IMR-90 (cell line): Measurements from ENCODE around the gene LRRC56. TPM values are rescaled to one million over a fixed set of nuclear protein-coding genes. Genes with fewer than 3 reads are reported as not detected.

Experiments
- ATAC-seq: fragments of 200-7000 bp; cut with Tn5 transposase; 2 replicates; pipeline ENCODE4 v1.9.1; 2020; ENCODE audit warnings: low read depth, mild to moderate bottlenecking, moderate library complexity
- BruUV-seq: library from RNA; stranded (reverse); fragments of 400-500 nt; replicated peaks from 2 replicates; lab custom pipeline; 2021; lab: Mats Ljungman, UMichigan
- CTCF ChIA-PET: fragments of 300-600 bp; formaldehyde crosslinking; extraction: SDS; loops from one replicate; lab custom pipeline; 2021; ENCODE audit warnings: antibody characterized with exemption; lab: Yijun Ruan, JAX
- POLR2A ChIA-PET: fragments of 300-600 bp; sonication (Branson Sonifier 250); formaldehyde crosslinking; loops from one replicate; lab custom pipeline; 2022; ENCODE audit warnings: antibody characterized with exemption; ENCODE audit not compliant: unreplicated experiment; lab: Charles Lee
- DNase-seq: peaks from one replicate; pipeline ENCODE4 v3.0.0; 2013
- H2AFZ ChIP-seq: replicated peaks from 2 replicates; pipeline ENCODE3; 2013; ENCODE audit warnings: low read length, mild to moderate bottlenecking; ENCODE audit not compliant: poor library complexity
- H2AK5ac ChIP-seq: 2 replicates; pipeline ENCODE4 v1.6.1; 2013; ENCODE audit warnings: low read depth, low read length, inconsistent platforms
- H2AK9ac ChIP-seq: replicated peaks from 2 replicates; pipeline ENCODE3; 2013; ENCODE audit warnings: mild to moderate bottlenecking, low read depth, low read length, moderate library complexity; ENCODE audit not compliant: poor library complexity
- H2BK120ac ChIP-seq: 2 replicates; pipeline ENCODE4 v1.6.1; 2013; ENCODE audit warnings: low read depth, low read length, inconsistent platforms
- H2BK15ac ChIP-seq: 3 replicates; pipeline ENCODE4 v1.6.1; 2013; ENCODE audit warnings: low read depth, low read length, inconsistent platforms
- H2BK20ac ChIP-seq: 2 replicates; pipeline ENCODE4 v1.6.1; 2013; ENCODE audit warnings: low read depth, mild to moderate bottlenecking, inconsistent platforms, low read length, moderate library complexity
- H2BK5ac ChIP-seq: 2 replicates; pipeline ENCODE4 v1.6.1; 2013; ENCODE audit warnings: mild to moderate bottlenecking, low read depth, low read length, inconsistent platforms; ENCODE audit not compliant: poor library complexity, severe bottlenecking
- H3K14ac ChIP-seq: replicated peaks from 2 replicates; pipeline ENCODE4 v1.6.1; 2013; ENCODE audit warnings: low read depth, low read length, inconsistent platforms
- H3K18ac ChIP-seq: 2 replicates; pipeline ENCODE4 v1.6.1; 2013; ENCODE audit warnings: low read depth, low read length, control low read depth
- H3K23ac ChIP-seq: 2 replicates; pipeline ENCODE4 v1.6.1; 2013; ENCODE audit warnings: low read depth, low read length, inconsistent platforms
- H3K27ac ChIP-seq: 2 replicates; pipeline ENCODE4 v1.5.1; 2013; ENCODE audit warnings: mild to moderate bottlenecking, control low read depth, low read length; ENCODE audit not compliant: insufficient read depth
- H3K27me3 ChIP-seq: 2 replicates; pipeline ENCODE4 v1.6.1; 2013; ENCODE audit warnings: low read length; ENCODE audit not compliant: control insufficient read depth, insufficient read depth
- H3K36me3 ChIP-seq: 2 replicates; pipeline ENCODE4 v1.6.1; 2013; ENCODE audit warnings: low read length, mixed read lengths; ENCODE audit not compliant: control insufficient read depth, insufficient read depth
- H3K4ac ChIP-seq: 2 replicates; pipeline ENCODE4 v1.6.1; 2013; ENCODE audit warnings: low read depth, low read length, inconsistent platforms
- H3K4me1 ChIP-seq: 2 replicates; pipeline ENCODE4 v1.6.1; 2013; ENCODE audit warnings: low read length, mixed read lengths; ENCODE audit not compliant: control insufficient read depth, insufficient read depth
- H3K4me2 ChIP-seq: 2 replicates; pipeline ENCODE4 v1.6.1; 2013; ENCODE audit warnings: low read depth, mild to moderate bottlenecking, control low read depth, low read length, moderate library complexity
- H3K4me3 ChIP-seq: 2 replicates; pipeline ENCODE4 v1.5.1; 2013; ENCODE audit warnings: low read depth, mild to moderate bottlenecking, control low read depth, low read length, moderate library complexity; ENCODE audit not compliant: insufficient read depth
- H3K56ac ChIP-seq: 2 replicates; pipeline ENCODE4 v1.6.1; 2013; ENCODE audit warnings: low read length, inconsistent platforms; ENCODE audit not compliant: insufficient read depth; ENCODE audit errors: extremely low read depth
- H3K79me1 ChIP-seq, 2 experiments: 2 replicates each; pipeline ENCODE4 v1.6.1; 2013; ENCODE audit warnings: low read length in 2 of 2, inconsistent platforms in 1 of 2, low read depth in 1 of 2
- H3K9ac ChIP-seq: 2 replicates; pipeline ENCODE4 v1.6.1; 2013; ENCODE audit warnings: low read depth, low read length, control low read depth
- H3K9me1 ChIP-seq: 2 replicates; pipeline ENCODE4 v1.6.1; 2013; ENCODE audit warnings: low read length, inconsistent platforms; ENCODE audit not compliant: insufficient read depth
- H3K9me3 ChIP-seq: 2 replicates; pipeline ENCODE4 v1.6.1; 2013; ENCODE audit warnings: low read length; ENCODE audit not compliant: control insufficient read depth, insufficient read depth
- H4K20me1 ChIP-seq: 2 replicates; pipeline ENCODE4 v1.6.1; 2013; ENCODE audit warnings: low read length, inconsistent platforms; ENCODE audit not compliant: insufficient read depth
- H4K5ac ChIP-seq: 2 replicates; pipeline ENCODE4 v1.6.1; 2013; ENCODE audit warnings: mild to moderate bottlenecking, low read depth, low read length, control low read depth
- H4K8ac ChIP-seq, 2 experiments: 2 replicates each; pipeline ENCODE4 v1.6.1; 2013; ENCODE audit warnings: low read depth in 2 of 2, low read length in 2 of 2, control low read depth in 1 of 2, inconsistent platforms in 1 of 2
- H4K91ac ChIP-seq: 2 replicates; pipeline ENCODE4 v1.6.1; 2013; ENCODE audit warnings: low read depth, low read length, inconsistent platforms; ENCODE audit not compliant: insufficient read depth
- CEBPB ChIP-seq: IDR thresholded peaks from 2 replicates; pipeline ENCODE4 v1.6.1; 2012; ENCODE audit warnings: low read depth, low read length, improper control_type of control experiment
- RFX5 ChIP-seq: IDR thresholded peaks from 2 replicates; pipeline ENCODE4 v1.8.0; 2012; ENCODE audit warnings: low read depth, mild to moderate bottlenecking, low read length, moderate library complexity
- SMC3 ChIP-seq: fragments of 150-350 bp; IDR thresholded peaks from 2 replicates; pipeline ENCODE4 v1.6.1; 2016; ENCODE audit warnings: low read depth, mild to moderate bottlenecking, antibody characterized with exemption, low read length, moderate library complexity
- WGBS, 2 experiments: methylation state at CpG; one replicate each; pipeline versions ENCODE4 v1.1.5 to v1.1.7; 2013; ENCODE audit warnings: missing lambda C conversion rate in 2 of 2; ENCODE audit not compliant: insufficient read length in 1 of 2; ENCODE audit errors: extremely low coverage in 2 of 2; 5-methylcytosine and 5-hydroxymethylcytosine counted together
- dilution Hi-C: fragments of 300-500 bp; cut with HindIII; formaldehyde crosslinking; loops from one replicate; pipeline ENCODE4 v1.14.3; 2018; ENCODE audit warnings: low sequenced_read_pairs; ENCODE audit not compliant: unreplicated experiment
- in situ Hi-C: fragments of 300-500 bp; cut with MboI; formaldehyde crosslinking; loops from 3 replicates; pipeline ENCODE4 v1.14.3; 2019; ENCODE audit warnings: low sequenced_read_pairs, inconsistent platforms, mixed read lengths
- intact Hi-C: fragments of 100-400 bp; cut with micrococcal nuclease; formaldehyde crosslinking; loops from 2 replicates; pipeline ENCODE4 v1.10.0; 2022
- polyA plus RNA-seq, 3 experiments: library from polyadenylated mRNA; depleted of rRNA; stranded (reverse); fragments of >200 nt; gene quantifications; 2 replicates each; pipeline ENCODE4 v1.2.3, GENCODE V29; 2012; ENCODE audit warnings: low replicate concordance in 1 of 3
- total RNA-seq: library from RNA; depleted of rRNA; stranded (reverse); fragments of >200 nt; gene quantifications from 2 replicates; pipeline ENCODE4 v1.2.3, GENCODE V29; 2012

LRRC56 gene
- total and polyA plus RNA-seq, 2 of the 4 experiments (the other 2 are of a cell fraction): 0.36 to 1.3 TPM

GRCh38 chr11:502288-503178, 34.8 kb upstream of the LRRC56 start (continued):
- TF ChIP-seq SMC3: no peak
- TF ChIP-seq RFX5: no peak

- Histone ChIP-seq H2AFZ (no peak overlapping the region), H2BK20ac (no peak overlapping the region), H2BK5ac (no peak overlapping the region), H3K9ac (peak overlapping the region; percentile 39; the same call in 1 of the 2 replicates), H4K5ac (peak overlapping the region; percentile 22; the same call in 1 of the 2 replicates), H3K9me1 (peaks cover 3% of the 10 kb centered on the region), H3K56ac (no peak overlapping the region), H3K4ac (peak overlapping the region; percentile 76), H4K20me1 (peaks cover 15% of the 10 kb centered on the region), H3K4me1 (peaks cover 12% of the 10 kb centered on the region), H3K27ac (peak overlapping the region; percentile 27; the same call in 1 of the 2 replicates), H3K79me1 (peaks cover 28 to 80% of the 10 kb centered on the region in 2 experiments), H3K36me3 (peaks cover 34% of the 10 kb centered on the region), H3K4me2 (peak overlapping the region; percentile 68; the same call in 1 of the 2 replicates), H3K23ac (peak overlapping the region; percentile 55), H3K14ac (no peak overlapping the region), H4K8ac (peak overlapping the region; percentile 24 to 74; a peak in 3 of 4 replicates), H2AK5ac (peak overlapping the region; percentile 49), H3K4me3 (peak overlapping the region; percentile 10; the same call in 1 of the 2 replicates), H3K27me3 (no peaks in the 10 kb centered on the region), H2BK15ac (no peak overlapping the region), H4K91ac (peak overlapping the region; percentile 23; the same call in 1 of the 2 replicates), H3K18ac (no peak overlapping the region), H3K9me3 (no peaks in the 10 kb centered on the region), H2AK9ac (peak overlapping the region; percentile 91), H2BK120ac (no peak overlapping the region)
- ATAC-seq (no peak), DNase-seq (peak; percentile 19)
- intact Hi-C loops: no loop called here
- no TSS peak for BruUV-seq
- 72% methylated on average over 8 of the region's 24 CpGs; no CpG with 5 or more reads in 1 of the 2 experiments for WGBS, 2 experiments
- CTCF ChIA-PET: no interaction called here
- POLR2A ChIA-PET: no interaction called here
- TF ChIP-seq CEBPB (peak; percentile 43; the same call in 1 of the 2 replicates), RFX5 (no peak)
- dilution Hi-C loops: no loop called here
- in situ Hi-C loops: no loop called here
These were observed 33.9 kb upstream of the LRRC56 start for GRCh38 chr11:503179-503981.
